GM15510 (cell line): Measurements from ENCODE around the gene TET2.

Experiments used
- POLR2A ChIP-seq: IDR thresholded peaks from 3 replicates; pipeline ENCODE4 v1.6.1; 2011; ENCODE audit warnings: borderline replicate concordance; ENCODE audit not compliant: insufficient read length; ENCODE audit errors: extremely low read depth

TET2 gene

DNA sequence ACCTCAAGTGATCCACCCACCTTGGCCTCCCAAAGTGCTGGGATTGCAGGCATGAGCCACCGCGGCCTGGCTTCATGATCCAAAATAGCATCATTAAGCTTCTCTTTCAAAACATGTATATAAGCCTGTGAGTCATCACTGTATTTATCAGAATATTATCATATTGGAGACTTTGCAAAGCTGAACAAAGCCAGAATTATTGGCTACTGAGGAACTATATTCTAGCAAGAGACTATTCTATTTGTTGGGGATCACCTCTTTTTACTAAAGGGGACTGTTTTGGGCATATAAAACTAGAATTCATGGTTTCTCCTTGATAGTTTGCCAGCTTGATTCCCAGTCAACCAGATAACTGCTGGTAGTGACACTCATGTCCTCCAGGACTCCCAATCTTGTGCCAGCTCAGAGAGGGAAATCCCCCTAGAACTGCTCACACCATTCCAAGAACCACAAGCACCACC lies 40.1 kb downstream of the TET2 start:
- TF ChIP-seq POLR2A: no peak

DNA sequence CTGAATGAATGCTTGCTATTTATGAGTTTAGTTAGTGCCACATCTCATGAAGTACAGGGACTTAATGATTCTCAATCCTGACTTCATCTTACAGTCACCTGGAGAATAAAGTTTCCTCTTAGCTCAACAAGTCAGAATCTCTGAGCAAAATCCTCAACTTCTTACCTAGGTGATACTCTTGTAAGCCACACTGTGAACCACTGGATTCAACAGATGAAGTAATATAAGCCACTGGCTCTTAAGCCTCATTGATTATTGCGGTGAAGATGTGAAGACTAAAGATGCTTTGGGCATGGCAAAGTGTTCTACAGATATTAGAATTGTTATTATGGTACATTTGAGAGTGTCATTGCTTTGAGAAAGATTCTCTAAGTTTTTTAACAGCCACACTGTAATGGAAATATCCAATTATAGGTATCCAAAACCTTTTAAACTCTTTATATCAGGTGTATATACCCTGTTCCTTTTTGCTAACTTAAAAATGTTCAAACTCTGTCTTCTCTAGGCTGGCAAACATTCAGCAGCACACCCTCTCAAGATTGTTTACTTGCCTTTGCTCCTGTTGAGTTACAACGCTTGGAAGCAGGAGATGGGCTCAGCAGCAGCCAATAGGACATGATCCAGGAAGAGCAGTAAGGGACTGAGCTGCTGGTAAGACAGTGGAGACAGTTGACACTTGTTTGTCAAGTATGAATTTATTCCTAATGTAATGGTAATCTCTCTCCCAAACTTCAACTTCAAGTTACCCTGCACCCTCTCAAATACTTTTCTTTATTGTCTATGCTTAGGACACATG lies 43.4 kb downstream of the TET2 start:
- TF ChIP-seq POLR2A: no peak

DNA sequence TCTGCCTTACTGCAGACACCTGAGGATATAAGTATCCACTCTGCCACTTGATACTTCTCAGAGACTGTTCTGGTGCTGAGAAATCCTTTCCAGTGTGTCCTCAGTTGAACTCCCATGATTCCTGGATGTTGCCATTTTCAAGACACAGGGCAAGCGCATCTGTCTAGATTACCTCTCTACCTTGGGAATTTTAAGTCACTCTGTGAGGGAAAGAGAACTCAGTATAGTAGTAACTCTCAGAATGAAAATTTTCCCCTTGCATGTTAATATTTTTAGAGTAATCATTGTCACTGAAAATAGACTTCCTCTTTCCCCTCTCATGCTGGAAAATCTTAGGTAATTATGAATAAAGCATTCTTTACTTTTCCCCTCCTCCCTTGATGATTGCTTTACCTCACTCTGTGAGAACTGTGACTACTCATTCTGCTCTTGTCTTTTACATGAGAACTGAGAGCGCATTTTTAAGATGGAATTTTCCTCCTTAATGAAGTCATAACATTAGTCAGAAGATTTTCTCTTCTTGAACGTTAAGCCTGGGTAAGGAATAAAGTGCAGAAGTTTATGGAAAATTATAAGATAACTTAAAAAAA lies 45.0 kb downstream of the TET2 start:
- no peak for TF ChIP-seq POLR2A

DNA sequence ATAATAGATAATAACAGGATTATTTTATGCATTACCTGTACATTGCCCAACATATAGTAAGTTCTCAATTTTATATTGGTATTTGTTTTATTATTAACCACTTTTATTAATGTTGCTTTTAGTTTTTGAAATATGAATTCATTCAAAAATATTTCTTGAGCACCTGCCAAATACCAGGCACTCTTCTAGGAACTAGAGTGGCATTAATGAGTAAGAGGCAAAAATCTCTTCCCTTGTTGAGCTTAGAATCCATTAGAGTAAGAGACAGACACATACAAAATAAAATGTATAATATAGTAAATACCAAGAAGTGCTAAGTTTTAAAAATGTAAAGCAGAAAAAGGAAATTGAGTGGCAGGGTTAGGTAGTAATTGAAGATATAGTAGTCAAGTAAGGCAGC lies 45.8 kb downstream of the TET2 start:
- no peak for TF ChIP-seq POLR2A

DNA sequence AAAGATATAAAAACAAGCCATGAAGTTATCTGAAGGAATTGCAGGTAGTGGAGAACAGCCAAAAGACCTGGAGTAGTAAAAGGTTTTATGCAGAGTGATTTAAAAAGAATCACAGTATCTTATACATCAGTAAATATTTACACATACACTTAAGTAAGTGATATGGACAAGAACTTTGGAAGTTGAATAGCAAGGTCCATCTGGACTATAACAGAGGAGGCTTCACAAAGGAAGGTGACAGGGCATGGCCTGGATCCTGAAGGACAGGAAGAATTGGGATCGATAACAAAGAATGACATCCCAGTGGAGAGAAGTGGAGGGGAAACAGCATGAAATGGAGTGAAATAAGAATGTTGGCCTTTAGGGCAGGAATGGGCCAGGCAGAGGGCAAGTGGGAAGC lies 46.2 kb downstream of the TET2 start:
- no peak for TF ChIP-seq POLR2A

DNA sequence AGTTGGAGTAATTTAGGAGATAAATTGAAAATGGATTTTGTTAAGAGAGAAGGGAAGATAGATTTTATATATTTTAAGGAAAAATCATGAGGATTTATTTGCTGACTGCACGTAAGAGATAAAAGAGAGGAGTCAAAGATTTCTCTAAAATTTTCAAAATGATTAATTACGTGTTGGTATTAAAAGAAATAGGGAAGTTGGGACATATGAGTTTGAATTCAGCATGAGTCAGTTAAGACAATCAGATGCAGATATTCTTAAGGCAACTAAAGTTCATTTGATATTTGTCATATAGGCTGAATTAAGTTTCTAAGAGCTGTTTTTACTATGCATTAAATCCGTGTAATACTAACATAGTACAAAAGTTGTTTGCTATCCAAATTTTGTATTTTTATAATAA lies 46.9 kb downstream of the TET2 start:
- TF ChIP-seq POLR2A: no peak

DNA sequence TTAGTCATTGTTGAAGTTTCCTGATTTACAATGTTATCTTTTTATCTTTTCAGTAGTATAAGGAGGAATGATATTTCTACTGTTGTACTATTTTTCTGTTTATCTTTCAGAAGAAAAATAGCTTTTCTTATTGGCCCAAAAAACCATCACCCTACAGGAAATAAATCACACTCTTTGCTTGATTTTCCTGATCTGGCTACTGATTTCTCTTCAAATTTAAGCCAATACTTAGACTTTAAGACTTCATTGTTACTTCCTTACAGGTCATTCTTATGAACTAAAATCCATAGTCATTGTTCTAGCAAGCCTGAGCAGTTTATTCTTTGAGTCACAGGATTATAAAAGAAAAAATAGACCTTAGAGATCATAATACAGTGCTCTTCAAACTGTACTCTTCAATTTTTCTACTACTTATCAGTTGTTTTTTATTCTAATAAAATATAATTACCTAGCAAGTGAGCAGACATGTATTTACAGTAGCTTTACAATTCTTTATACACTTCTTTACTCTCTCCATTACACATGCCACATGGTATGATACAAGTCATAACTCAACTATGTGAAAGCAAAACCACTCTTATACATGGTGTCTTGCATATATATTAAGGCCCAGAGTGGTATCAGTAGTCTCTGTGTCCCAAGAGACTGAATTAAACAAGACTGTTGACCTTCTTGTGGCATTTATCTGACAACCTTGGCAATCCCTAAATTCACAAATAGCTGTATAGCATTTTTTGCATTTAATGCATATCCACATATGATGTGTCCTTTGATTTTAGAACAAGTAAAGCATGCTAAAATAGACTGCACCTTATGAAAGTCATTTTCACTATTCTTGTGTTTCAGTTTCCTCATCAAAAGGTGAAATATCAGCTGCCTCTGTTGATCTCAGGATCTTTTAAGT lies 47.9 kb downstream of the TET2 start:
- TF ChIP-seq POLR2A: no peak

DNA sequence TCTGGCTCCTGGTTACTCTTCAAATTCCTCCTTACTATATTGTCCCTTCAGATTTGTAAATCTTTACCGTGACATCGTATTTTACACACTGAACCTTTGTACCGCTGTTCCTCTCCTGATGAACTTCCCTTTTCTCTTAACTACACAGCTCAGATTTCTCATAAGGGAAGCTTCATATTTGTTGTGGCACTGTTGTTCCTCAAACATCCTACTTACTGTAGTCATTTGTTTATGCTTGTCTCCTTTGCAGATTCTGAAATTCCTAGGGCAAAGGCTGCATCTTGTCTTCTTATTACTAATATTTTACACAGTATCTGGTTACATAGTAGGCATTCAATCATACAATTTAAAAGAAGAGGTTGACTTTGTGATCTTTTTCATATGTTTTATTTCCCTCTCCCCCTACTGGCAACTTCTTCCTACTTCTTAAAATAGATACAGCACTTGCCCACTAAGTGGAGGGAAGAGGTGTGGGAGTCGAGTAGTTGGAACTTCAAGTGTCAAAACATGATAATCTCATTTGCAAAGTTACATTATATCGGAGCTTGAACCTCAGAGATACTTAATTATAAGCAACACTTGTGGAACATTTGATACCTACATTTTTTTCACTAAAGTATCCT lies 50.0 kb downstream of the TET2 start:
- no peak for TF ChIP-seq POLR2A

DNA sequence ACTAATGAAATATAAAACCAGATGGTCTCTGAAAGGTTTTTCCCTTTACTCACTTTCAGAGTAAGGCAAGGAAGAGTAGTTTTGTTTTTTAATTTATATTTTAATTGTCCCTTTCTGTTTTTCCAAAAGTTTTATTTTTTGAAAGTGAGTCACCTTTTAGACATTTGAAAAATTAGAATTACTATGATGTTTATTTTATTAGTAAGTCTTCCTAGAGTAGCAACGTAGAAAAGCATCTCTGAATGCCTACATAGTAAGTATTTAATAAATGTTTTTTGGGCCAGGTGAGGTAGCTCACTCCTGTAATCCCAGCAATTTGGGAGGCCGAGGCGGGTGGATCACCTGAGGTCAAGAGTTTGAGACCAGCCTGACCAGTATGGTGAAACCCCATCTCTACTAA lies 51.1 kb downstream of the TET2 start:
- TF ChIP-seq POLR2A: no peak

DNA sequence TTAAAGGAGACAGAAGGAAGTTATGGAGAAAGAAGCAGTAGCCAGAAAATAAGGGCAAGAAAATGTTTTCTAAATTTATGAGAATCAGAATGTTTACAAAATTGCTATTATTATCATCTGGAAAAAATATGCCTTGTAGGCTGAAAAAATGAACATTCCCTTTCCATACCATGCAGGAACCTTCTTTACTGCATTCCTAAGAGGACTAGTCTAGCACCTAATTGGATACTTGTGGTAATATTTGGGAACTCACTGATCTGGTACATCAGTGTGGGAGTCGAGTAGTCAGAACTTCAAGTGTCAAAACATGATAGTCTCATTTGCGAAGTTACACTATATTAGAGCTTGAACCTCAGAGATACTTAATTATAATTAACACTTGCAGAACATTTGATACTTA lies 51.9 kb downstream of the TET2 start:
- TF ChIP-seq POLR2A: no peak

DNA sequence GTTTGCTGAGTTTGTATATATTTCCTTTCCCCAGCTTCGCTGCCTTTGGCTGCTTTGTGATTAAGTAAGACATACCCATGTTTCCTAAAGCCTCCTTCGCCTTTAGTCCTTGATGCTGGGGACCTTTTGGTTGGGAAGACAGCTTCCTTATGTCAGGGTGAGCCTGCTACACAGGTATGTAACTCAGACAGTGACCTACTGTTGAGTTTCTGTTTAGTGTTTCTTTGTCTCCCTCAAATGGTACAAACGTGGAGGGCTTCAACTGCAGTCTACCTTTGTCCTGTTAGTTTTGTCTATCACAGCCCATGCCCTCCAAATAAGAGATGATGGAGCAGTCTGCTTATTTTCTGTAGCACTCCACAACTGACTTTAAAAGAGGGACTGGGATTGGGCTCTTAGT lies 59.5 kb downstream of the TET2 start:
- TF ChIP-seq POLR2A: no peak

DNA sequence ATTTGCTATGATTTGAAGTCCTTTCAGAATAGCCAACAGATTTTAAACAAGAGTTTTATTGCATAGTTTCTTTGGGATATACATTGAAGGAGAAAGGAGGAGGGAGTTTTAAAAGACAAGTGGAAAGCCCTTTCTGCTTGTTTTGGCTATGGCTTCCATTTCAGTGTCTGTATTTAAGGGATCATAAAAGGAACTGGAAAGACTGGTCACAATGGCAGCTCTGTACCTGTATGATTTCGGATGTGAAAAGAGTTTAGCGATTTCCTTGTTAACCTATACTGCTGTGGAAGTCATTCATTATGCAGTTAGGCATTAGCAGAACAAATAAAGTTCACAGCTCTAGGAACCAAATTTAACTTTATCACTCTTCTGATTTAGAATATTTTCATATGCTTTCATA lies 60.7 kb downstream of the TET2 start:
- no peak for TF ChIP-seq POLR2A

DNA sequence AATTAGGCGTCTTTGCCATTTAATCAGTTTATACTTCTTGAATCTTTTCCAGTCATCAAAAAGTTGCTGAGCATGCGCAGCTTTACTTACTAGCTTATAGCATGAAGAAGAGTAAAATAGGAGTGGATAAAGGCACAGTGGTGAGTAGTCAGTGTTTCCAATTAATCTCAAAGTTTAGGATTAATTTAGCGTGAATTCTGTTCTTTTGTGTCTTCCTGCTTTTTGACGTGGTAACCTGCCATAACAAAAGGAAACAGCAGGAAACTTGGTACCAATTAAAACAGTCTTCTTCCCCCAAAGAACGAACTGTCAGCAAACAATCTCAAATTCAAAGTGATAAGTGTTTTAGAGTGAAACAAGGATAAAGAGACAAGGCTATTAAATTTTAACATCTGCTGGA lies 61.9 kb downstream of the TET2 start:
- TF ChIP-seq POLR2A: no peak

DNA sequence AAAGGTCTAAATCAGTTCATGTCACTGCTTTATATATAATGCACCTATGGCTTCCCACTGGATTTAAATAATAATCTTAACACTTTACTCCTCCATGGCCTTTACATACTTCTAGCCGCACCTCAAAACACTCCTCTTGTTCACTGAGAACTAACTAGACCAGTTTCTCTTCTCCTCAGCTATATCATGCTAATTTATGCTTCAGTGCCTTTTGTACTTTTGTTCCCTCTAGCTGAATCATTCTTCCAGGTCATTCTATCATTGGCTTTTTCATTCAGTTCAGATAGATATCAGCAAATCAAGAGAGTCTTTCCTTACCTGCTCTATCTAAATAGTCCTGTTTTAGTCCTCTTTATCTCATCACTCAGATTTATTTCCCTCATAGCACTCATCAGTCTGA lies 64.2 kb downstream of the TET2 start:
- no peak for TF ChIP-seq POLR2A
